Mesendoderm (in vitro differentiated cells): ENCODE results near the gene BEGAIN.

Source experiments
- DNase-seq: peaks from one replicate; pipeline ENCODE4 v3.0.0; 2013
- H2AK5ac ChIP-seq: 2 replicates; pipeline ENCODE4 v1.6.1; 2013; ENCODE audit warnings: low read length, inconsistent platforms
- H2BK120ac ChIP-seq: 2 replicates; pipeline ENCODE4 v1.6.1; 2013; ENCODE audit warnings: low read depth, mild to moderate bottlenecking, low read length, moderate library complexity, mixed read lengths
- H2BK15ac ChIP-seq: replicated peaks from 2 replicates; pipeline ENCODE4 v1.6.1; 2013; ENCODE audit warnings: low read depth, mild to moderate bottlenecking, moderate library complexity
- H2BK5ac ChIP-seq: 2 replicates; pipeline ENCODE4 v1.6.1; 2013; ENCODE audit warnings: low read length, inconsistent platforms
- H3K18ac ChIP-seq: 2 replicates; pipeline ENCODE4 v1.6.1; 2013; ENCODE audit warnings: mild to moderate bottlenecking, low read length, mixed read lengths
- H3K23ac ChIP-seq: one replicate; pipeline ENCODE4 v1.6.1; 2013; ENCODE audit warnings: low read length
- H3K27ac ChIP-seq: 2 replicates; pipeline ENCODE4 v1.5.1; 2013; ENCODE audit warnings: low read depth, mild to moderate bottlenecking, inconsistent platforms, low read length, moderate library complexity
- H3K27me3 ChIP-seq: 2 replicates; pipeline ENCODE4 v1.6.1; 2013; ENCODE audit warnings: low read length, control low read depth, mild to moderate bottlenecking, inconsistent platforms; ENCODE audit not compliant: insufficient read depth, poor library complexity
- H3K36me3 ChIP-seq: 2 replicates; pipeline ENCODE4 v1.6.1; 2013; ENCODE audit warnings: low read length, inconsistent platforms; ENCODE audit not compliant: control insufficient read depth, insufficient read depth
- H3K4ac ChIP-seq: one replicate; pipeline ENCODE4 v1.6.1; 2013; ENCODE audit warnings: low read depth, mild to moderate bottlenecking, low read length, moderate library complexity
- H3K4me1 ChIP-seq: 2 replicates; pipeline ENCODE4 v1.6.1; 2013; ENCODE audit warnings: low read depth, low read length, inconsistent platforms; ENCODE audit not compliant: control insufficient read depth
- H3K4me2 ChIP-seq: 2 replicates; pipeline ENCODE4 v1.6.1; 2013; ENCODE audit warnings: low read length
- H3K4me3 ChIP-seq: 2 replicates; pipeline ENCODE4 v1.5.1; 2013; ENCODE audit warnings: mild to moderate bottlenecking, low read length
- H3K56ac ChIP-seq: one replicate; pipeline ENCODE4 v1.6.1; 2013; ENCODE audit warnings: low read length
- H3K79me1 ChIP-seq: 2 replicates; pipeline ENCODE4 v1.6.1; 2013; ENCODE audit warnings: low read length, inconsistent platforms
- H3K79me2 ChIP-seq: 2 replicates; pipeline ENCODE4 v1.6.1; 2013; ENCODE audit warnings: mild to moderate bottlenecking, low read length; ENCODE audit not compliant: control insufficient read depth, insufficient read depth
- H3K9ac ChIP-seq: 2 replicates; pipeline ENCODE4 v1.6.1; 2013; ENCODE audit warnings: low read length, inconsistent platforms
- H4K5ac ChIP-seq: one replicate; pipeline ENCODE4 v1.6.1; 2013; ENCODE audit warnings: low read length
- H4K8ac ChIP-seq: one replicate; pipeline ENCODE4 v1.6.1; 2013; ENCODE audit warnings: low read depth, mild to moderate bottlenecking, control low read depth, low read length, moderate library complexity
- WGBS: extraction: QIAGEN DNeasy Blood & Tissue Kit; methylation state at CpG from one replicate; pipeline ENCODE4 v1.1.7; 2013; ENCODE audit warnings: low lambda C conversion rate, missing lambda C conversion rate; ENCODE audit not compliant: insufficient coverage; ENCODE audit errors: extremely low coverage; 5-methylcytosine and 5-hydroxymethylcytosine counted together

BEGAIN gene

DNA sequence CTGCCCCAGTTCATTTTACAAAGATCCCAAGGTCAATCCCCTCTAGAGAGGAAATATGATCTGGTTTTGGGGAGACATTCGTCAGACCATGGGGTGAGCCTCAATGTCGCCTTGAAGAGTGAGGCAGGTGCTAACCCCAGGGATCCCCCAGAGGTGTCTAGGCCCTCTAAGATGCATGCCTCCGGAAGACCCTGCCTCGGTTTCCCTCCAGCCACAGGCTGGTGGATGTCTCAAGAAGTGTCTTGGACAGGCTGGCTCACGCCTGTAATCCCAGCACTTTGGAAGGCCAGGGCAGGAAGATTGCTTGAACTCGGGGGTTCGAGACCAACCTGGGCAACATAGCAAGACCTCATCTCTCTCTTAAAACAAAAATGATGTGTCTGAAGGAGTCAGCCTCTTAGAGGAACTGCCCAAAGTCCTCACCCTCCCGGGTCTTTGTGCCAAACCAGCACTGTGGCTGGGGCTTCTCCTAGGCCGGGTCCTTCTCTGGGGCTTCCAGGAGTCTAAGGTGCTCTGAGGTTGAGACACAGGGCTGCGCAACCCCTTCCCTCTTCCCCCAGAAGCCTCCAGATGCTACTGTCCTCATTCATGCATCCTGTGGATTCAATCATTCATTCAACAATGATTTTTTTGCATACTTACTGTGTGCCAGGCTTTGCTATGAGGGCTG is 24.7 kb upstream of the BEGAIN start:
- Histone ChIP-seq H4K8ac (no peak overlapping the region), H4K5ac (no peak overlapping the region), H3K79me1 (no peaks in the 10 kb centered on the region), H2AK5ac (no peak overlapping the region), H3K27ac (no peak overlapping the region), H3K9ac (no peak overlapping the region), H2BK15ac (no peak overlapping the region), H3K4me2 (no peak overlapping the region), H3K79me2 (no peaks in the 10 kb centered on the region), H3K56ac (no peak overlapping the region), H2BK120ac (no peak overlapping the region), H3K4me3 (no peak overlapping the region), H3K27me3 (no peaks in the 10 kb centered on the region), H3K36me3 (no peaks in the 10 kb centered on the region), H3K23ac (no peak overlapping the region), H3K18ac (no peak overlapping the region), H2BK5ac (no peak overlapping the region), H3K4me1 (no peaks in the 10 kb centered on the region), H3K4ac (no peak overlapping the region)
- no CpG with 5 or more reads among the region's 10 CpGs for whole genome bisulfite sequencing
- DNase-seq: no peak

DNA sequence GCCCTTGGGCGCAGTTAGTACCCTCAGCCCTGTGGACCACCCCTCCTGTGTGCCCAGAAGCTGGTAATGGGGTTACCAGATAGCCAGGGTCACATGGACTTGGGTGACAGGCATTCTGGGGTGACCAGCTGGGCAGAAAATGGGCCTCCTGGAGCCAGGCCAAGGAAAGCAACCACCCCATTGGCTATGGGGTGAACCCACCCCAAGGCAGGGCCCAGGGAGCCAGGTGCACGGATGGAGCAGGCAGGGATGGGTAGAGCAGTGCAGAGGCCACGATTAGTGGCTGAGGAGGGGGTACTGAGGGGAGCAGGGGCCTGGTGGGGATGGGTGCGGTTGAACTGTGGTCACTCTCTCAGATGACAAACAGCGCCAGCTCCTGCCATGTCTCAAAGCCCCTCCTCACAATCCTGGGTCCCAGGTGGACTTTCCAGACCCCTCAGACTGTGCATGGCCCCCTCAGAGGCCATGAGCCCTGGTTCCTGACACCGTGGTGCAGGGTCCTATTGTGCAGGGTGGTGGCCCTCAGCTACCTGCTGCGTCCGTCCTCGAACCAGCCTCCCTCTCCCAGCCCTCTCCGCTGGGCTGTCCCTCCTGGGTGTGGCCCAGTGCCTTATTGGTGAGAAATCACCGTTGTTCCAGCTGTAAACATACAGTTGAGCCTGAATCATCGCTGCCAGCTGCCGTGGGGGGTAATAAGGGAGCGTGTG is 23.4 kb upstream of the BEGAIN start:
- Histone ChIP-seq H3K27me3 (no peaks in the 10 kb centered on the region), H4K5ac (no peak overlapping the region), H3K4ac (no peak overlapping the region), H2BK5ac (no peak overlapping the region), H3K79me2 (no peaks in the 10 kb centered on the region), H4K8ac (no peak overlapping the region), H2BK120ac (no peak overlapping the region), H3K9ac (no peak overlapping the region), H3K4me3 (no peak overlapping the region), H3K18ac (no peak overlapping the region), H2AK5ac (no peak overlapping the region), H2BK15ac (no peak overlapping the region), H3K4me2 (no peak overlapping the region), H3K27ac (no peak overlapping the region), H3K79me1 (no peaks in the 10 kb centered on the region), H3K56ac (no peak overlapping the region), H3K4me1 (no peaks in the 10 kb centered on the region), H3K23ac (no peak overlapping the region), H3K36me3 (no peaks in the 10 kb centered on the region)
- no peak for DNase-seq
- no CpG with 5 or more reads among the region's 14 CpGs for WGBS

DNA sequence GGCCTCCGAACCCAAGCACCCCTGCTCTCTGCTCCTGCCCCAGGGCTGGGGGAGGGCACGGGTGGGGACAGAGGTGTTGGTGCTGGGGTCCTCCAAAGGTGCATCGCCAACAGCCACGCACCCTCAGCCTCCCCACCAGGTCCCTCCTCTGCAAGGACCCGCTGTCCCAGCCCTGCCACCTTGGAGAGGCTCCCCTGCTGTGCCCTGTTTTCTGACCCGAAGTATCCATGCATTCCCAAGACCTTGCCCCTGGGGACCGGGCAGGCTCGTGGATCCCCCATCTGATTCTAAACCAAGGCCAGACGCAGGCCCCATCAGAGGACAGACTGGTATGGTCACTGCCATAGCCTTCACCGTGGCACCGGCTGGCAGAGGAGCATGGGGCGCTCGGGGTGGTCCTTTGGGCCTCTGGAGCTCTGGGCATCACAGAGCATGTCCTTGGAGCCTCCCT is 22.7 kb upstream of the BEGAIN start:
- H2BK15ac ChIP-seq: no peak overlapping the region
- H3K9ac ChIP-seq: no peak overlapping the region
- no peaks in the 10 kb centered on the region for H3K36me3 ChIP-seq
- H3K23ac ChIP-seq: no peak overlapping the region
- no peak overlapping the region for H3K56ac ChIP-seq
- WGBS: no CpG with 5 or more reads among the region's 13 CpGs
- no peak overlapping the region for H3K4me3 ChIP-seq
- H2BK5ac ChIP-seq: no peak overlapping the region
- no peak overlapping the region for H2AK5ac ChIP-seq
- no peak for DNase-seq
- no peak overlapping the region for H3K4me2 ChIP-seq
- H3K4me1 ChIP-seq: no peaks in the 10 kb centered on the region
- H3K79me2 ChIP-seq: no peaks in the 10 kb centered on the region
- no peak overlapping the region for H3K18ac ChIP-seq
- no peak overlapping the region for H3K27ac ChIP-seq
- no peak overlapping the region for H3K4ac ChIP-seq
- no peak overlapping the region for H4K8ac ChIP-seq
- H4K5ac ChIP-seq: no peak overlapping the region
- H3K27me3 ChIP-seq: no peaks in the 10 kb centered on the region
- H3K79me1 ChIP-seq: no peaks in the 10 kb centered on the region
- no peak overlapping the region for H2BK120ac ChIP-seq

DNA sequence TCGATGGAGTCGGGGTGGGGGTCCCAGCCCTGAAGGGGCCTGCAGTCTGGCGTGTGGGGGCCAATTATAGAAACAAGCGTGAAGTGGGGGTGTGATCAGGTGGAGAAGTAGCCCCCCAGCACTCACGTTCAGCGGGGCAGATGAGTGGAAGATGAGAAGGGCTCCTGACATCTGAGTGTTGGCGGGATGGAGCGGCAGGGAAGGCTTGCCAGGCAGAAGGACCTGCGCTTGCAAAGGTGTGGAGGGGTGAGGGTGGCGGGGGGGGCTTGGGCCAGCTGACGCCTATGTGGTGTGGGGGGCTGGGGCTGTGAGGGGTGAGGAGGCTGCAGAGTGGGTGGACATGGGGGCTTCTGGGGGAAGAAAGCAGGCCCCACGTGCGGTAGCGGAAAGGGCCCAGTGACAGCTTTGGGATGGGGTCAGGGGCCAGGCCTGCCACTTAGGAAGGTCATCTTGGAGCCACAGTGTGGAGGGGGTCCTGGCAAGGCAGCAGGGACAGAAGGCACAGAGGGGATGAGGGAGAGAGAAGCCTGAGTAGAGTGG is 22.2 kb upstream of the BEGAIN start:
- H3K27ac ChIP-seq: no peak overlapping the region
- H3K56ac ChIP-seq: no peak overlapping the region
- H3K4ac ChIP-seq: no peak overlapping the region
- H2AK5ac ChIP-seq: no peak overlapping the region
- H2BK5ac ChIP-seq: no peak overlapping the region
- no peak for DNase-seq
- no peak overlapping the region for H2BK120ac ChIP-seq
- H4K8ac ChIP-seq: no peak overlapping the region
- H3K27me3 ChIP-seq: no peaks in the 10 kb centered on the region
- H3K18ac ChIP-seq: no peak overlapping the region
- no peaks in the 10 kb centered on the region for H3K79me1 ChIP-seq
- WGBS: no CpG with 5 or more reads among the region's 14 CpGs
- H2BK15ac ChIP-seq: no peak overlapping the region
- H4K5ac ChIP-seq: no peak overlapping the region
- no peak overlapping the region for H3K23ac ChIP-seq
- H3K4me1 ChIP-seq: no peaks in the 10 kb centered on the region
- no peak overlapping the region for H3K4me3 ChIP-seq
- no peaks in the 10 kb centered on the region for H3K79me2 ChIP-seq
- no peak overlapping the region for H3K4me2 ChIP-seq
- no peaks in the 10 kb centered on the region for H3K36me3 ChIP-seq
- H3K9ac ChIP-seq: no peak overlapping the region

DNA sequence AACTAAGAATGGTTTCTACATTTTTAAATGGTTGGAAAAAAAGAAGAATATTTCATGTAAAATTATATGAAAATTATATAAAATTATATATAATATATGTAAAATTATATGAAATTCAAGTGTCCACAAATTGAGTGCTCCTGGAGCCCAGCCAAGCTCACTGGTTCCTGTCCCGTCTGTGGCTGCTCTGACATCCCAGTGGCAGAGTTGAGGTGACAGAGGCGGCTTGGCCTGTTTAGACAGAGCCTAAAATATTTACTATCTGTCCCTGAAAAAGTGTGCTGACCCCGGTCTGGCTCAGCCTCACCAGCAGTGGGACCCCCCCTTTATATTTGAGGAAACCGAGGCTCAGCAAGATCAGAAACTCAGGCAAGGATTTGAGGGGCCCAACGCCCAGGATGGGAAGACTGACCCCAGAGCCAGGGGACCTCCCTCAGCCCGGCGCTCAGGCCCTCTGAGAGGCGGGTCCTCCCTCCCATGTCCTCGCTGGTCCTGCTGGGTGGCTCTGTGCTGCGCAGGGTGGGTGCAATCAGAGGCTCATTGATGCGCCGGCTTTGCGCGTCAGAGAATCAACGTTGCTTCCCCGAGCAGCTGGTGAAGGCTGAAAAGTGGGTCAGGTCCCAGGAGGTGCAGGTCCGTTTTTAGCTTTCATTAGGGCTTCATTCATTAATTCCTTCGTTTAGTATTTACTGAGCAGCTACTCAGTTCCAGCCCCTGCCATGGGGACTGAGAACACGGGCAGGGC is 21.5 kb upstream of the BEGAIN start:
- Histone ChIP-seq H3K36me3 (no peaks in the 10 kb centered on the region), H3K79me2 (no peaks in the 10 kb centered on the region), H3K27me3 (no peaks in the 10 kb centered on the region), H3K9ac (no peak overlapping the region), H2BK15ac (no peak overlapping the region), H2BK120ac (no peak overlapping the region), H3K56ac (no peak overlapping the region), H3K23ac (no peak overlapping the region), H4K5ac (no peak overlapping the region), H3K4me2 (no peak overlapping the region), H3K79me1 (no peaks in the 10 kb centered on the region), H2BK5ac (no peak overlapping the region), H2AK5ac (no peak overlapping the region), H3K27ac (no peak overlapping the region), H4K8ac (no peak overlapping the region), H3K4me1 (no peaks in the 10 kb centered on the region), H3K18ac (no peak overlapping the region), H3K4ac (no peak overlapping the region), H3K4me3 (no peak overlapping the region)
- no CpG with 5 or more reads among the region's 19 CpGs for WGBS
- DNase-seq: no peak
